WTC11 (cell line): ENCODE data around the gene RGS11. TPM values are rescaled to one million over a fixed set of nuclear protein-coding genes. Genes with fewer than 3 reads are reported as not detected.

Experiments used
- ATAC-seq: fragments of 200-7000 bp; cut with Tn5 transposase; 2 replicates; pipeline ENCODE4 v1.10.0; 2021; ENCODE audit warnings: mild to moderate bottlenecking, moderate library complexity
- CTCF ChIA-PET: fragments of 300-600 bp; sonication (Branson Sonifier 250); formaldehyde crosslinking; loops from one replicate; lab custom pipeline; 2021; ENCODE audit warnings: antibody characterized with exemption; lab: Charles Lee
- POLR2A ChIA-PET: fragments of 350-600 bp; sonication (Branson Sonifier 250); formaldehyde crosslinking; loops from one replicate; lab custom pipeline; 2021; ENCODE audit warnings: antibody characterized with exemption; lab: Charles Lee
- DNase-seq: peaks from one replicate; pipeline ENCODE4 v3.0.0; 2021; ENCODE audit warnings: low spot score
- H3K27ac Mint-ChIP-seq: 2 replicates; pipeline ENCODE4 v1.8.0; 2021; ENCODE audit warnings: mixed read lengths
- H3K27me3 Mint-ChIP-seq: 2 replicates; pipeline ENCODE4 v1.8.0; 2021; ENCODE audit warnings: low read depth, mild to moderate bottlenecking, moderate library complexity, mixed read lengths
- H3K36me3 Mint-ChIP-seq: 2 replicates; pipeline ENCODE4 v1.8.0; 2021; ENCODE audit warnings: mixed read lengths
- H3K4me1 Mint-ChIP-seq: 2 replicates; pipeline ENCODE4 v1.8.0; 2022; ENCODE audit warnings: mixed read lengths
- H3K4me3 Mint-ChIP-seq: 2 replicates; pipeline ENCODE4 v1.8.0; 2021; ENCODE audit warnings: mild to moderate bottlenecking, moderate library complexity, mixed read lengths
- H3K9me3 Mint-ChIP-seq: 2 replicates; pipeline ENCODE4 v1.8.0; 2021; ENCODE audit warnings: mixed read lengths
- CBFB ChIP-seq: sonication (generic); formaldehyde crosslinking; IDR thresholded peaks from 2 replicates; pipeline ENCODE4 v1.8.1; 2022; ENCODE audit warnings: mild to moderate bottlenecking, low read depth, missing genetic modification reagents
- E2F4 ChIP-seq: sonication (generic); formaldehyde crosslinking; IDR thresholded peaks from 2 replicates; pipeline ENCODE4 v1.8.1; 2022; ENCODE audit warnings: low read depth, mild to moderate bottlenecking, moderate library complexity, missing genetic modification reagents, borderline replicate concordance
- ERG ChIP-seq: fragments of 250-450 bp; sonication (Bioruptor Pico); IDR thresholded peaks from 2 replicates; pipeline ENCODE4 v1.8.0; 2021; ENCODE audit warnings: mild to moderate bottlenecking
- HMGA2 ChIP-seq: fragments of 250-450 bp; sonication (Bioruptor Pico); IDR thresholded peaks from 2 replicates; pipeline ENCODE4 v1.4.0; 2021; ENCODE audit warnings: mild to moderate bottlenecking, moderate library complexity
- HMGXB4 ChIP-seq: sonication (generic); formaldehyde crosslinking; IDR thresholded peaks from 2 replicates; pipeline ENCODE4 v1.8.1; 2023; ENCODE audit warnings: mild to moderate bottlenecking, moderate library complexity, missing genetic modification reagents
- KAT7 ChIP-seq: sonication (generic); formaldehyde crosslinking; IDR thresholded peaks from 2 replicates; pipeline ENCODE4 v1.8.1; 2023; ENCODE audit warnings: missing genetic modification reagents, mild to moderate bottlenecking, borderline replicate concordance
- MLX ChIP-seq: sonication (generic); formaldehyde crosslinking; IDR thresholded peaks from 2 replicates; pipeline ENCODE4 v1.8.1; 2023; ENCODE audit warnings: mild to moderate bottlenecking, missing genetic modification reagents, moderate library complexity
- MXD4 ChIP-seq: fragments of 250-450 bp; sonication (Bioruptor Pico); IDR thresholded peaks from 2 replicates; pipeline ENCODE4 v1.8.0; 2021; ENCODE audit warnings: mild to moderate bottlenecking, moderate library complexity, borderline replicate concordance
- NR1H2 ChIP-seq: sonication (generic); formaldehyde crosslinking; IDR thresholded peaks from 2 replicates; pipeline ENCODE4 v1.9.0; 2021; ENCODE audit warnings: mild to moderate bottlenecking, moderate library complexity, missing genetic modification reagents
- NR3C1 ChIP-seq: sonication (generic); formaldehyde crosslinking; conservative IDR thresholded peaks from 2 replicates; pipeline ENCODE4 v1.8.1; 2023; ENCODE audit warnings: low read depth, mild to moderate bottlenecking, missing genetic modification reagents
- PREB ChIP-seq: sonication (generic); formaldehyde crosslinking; IDR thresholded peaks from 2 replicates; pipeline ENCODE4 v1.8.1; 2022; ENCODE audit warnings: mild to moderate bottlenecking, missing genetic modification reagents, moderate library complexity, borderline replicate concordance
- RELA ChIP-seq: sonication (generic); formaldehyde crosslinking; IDR thresholded peaks from 2 replicates; pipeline ENCODE4 v1.8.1; 2022; ENCODE audit warnings: missing genetic modification reagents, mild to moderate bottlenecking, borderline replicate concordance
- SMAD3 ChIP-seq: sonication (generic); formaldehyde crosslinking; IDR thresholded peaks from 2 replicates; pipeline ENCODE4 v1.8.0; 2022; ENCODE audit warnings: missing genetic modification reagents, mild to moderate bottlenecking, borderline replicate concordance
- STAT6 ChIP-seq: sonication (generic); formaldehyde crosslinking; conservative IDR thresholded peaks from 2 replicates; pipeline ENCODE4 v1.8.1; 2023; ENCODE audit warnings: mild to moderate bottlenecking, low read depth, missing genetic modification reagents, moderate library complexity
- TP53 ChIP-seq: sonication (generic); formaldehyde crosslinking; IDR thresholded peaks from 2 replicates; pipeline ENCODE4 v1.8.1; 2023; ENCODE audit warnings: mild to moderate bottlenecking, missing genetic modification reagents
- ZBTB43 ChIP-seq: sonication (generic); formaldehyde crosslinking; IDR thresholded peaks from 2 replicates; pipeline ENCODE4 v1.8.1; 2023; ENCODE audit warnings: mild to moderate bottlenecking, missing genetic modification reagents
- ZNF416 ChIP-seq: fragments of 250-450 bp; sonication (Bioruptor Pico); IDR thresholded peaks from 2 replicates; pipeline ENCODE4 v1.9.0; 2021; ENCODE audit warnings: mild to moderate bottlenecking, inconsistent platforms
- ZNF512 ChIP-seq: sonication (generic); formaldehyde crosslinking; IDR thresholded peaks from 2 replicates; pipeline ENCODE4 v1.8.1; 2022; ENCODE audit warnings: missing genetic modification reagents, borderline replicate concordance
- total RNA-seq: library from RNA; stranded (reverse); gene quantifications from 3 replicates; pipeline ENCODE4 v1.2.3, GENCODE V29; 2021

RGS11 gene
- total RNA-seq, 1 experiment from 2014 or later: 1.8 TPM

- TF ChIP-seq ZBTB43 (CRISPR knock-in tag) (peak; percentile 44; the same call in 1 of the 2 replicates), ZNF416 (CRISPR knock-in tag) (no peak), RELA (CRISPR knock-in tag) (peak; percentile 53; the same call in 1 of the 2 replicates), KAT7 (CRISPR knock-in tag) (no peak), E2F4 (0 out of 2 replicates have a peak, but pooled peaks have one; percentile 39), CBFB (CRISPR knock-in tag) (0 out of 2 replicates have a peak, but pooled peaks have one; percentile 32), TP53 (CRISPR knock-in tag) (no peak)
- TF ChIP-seq, all 79 proteins: peak for 10
Observed at GRCh38 chr16:275041-275641, 603 bp downstream of the RGS11 start (continued).

- H3K9me3 Mint-ChIP-seq: no peaks in the 10 kb centered on the region
- H3K4me3 Mint-ChIP-seq: no peak overlapping the region
- TF ChIP-seq HMGA2 (no peak), MLX (CRISPR knock-in tag) (no peak), NR1H2 (CRISPR knock-in tag) (no peak), MXD4 (CRISPR knock-in tag) (no peak), E2F4 (no peak), SMAD3 (CRISPR knock-in tag) (no peak), PREB (CRISPR knock-in tag) (no peak), HMGXB4 (no peak), NR3C1 (CRISPR knock-in tag) (no peak), ERG (no peak), ZNF512 (CRISPR knock-in tag) (no peak), STAT6 (no peak)
Observed at GRCh38 chr16:273547-274421, 2.0 kb downstream of the RGS11 start.

More at GRCh38 chr16:273547-274421, 2.0 kb downstream of the RGS11 start:
- POLR2A ChIA-PET: interaction anchor here (0.6 kb wide), 1 partner anchor 40 kb away, joined by 3 read pairs; no protein-coding TSS in a partner anchor
- no peaks in the 10 kb centered on the region for H3K36me3 Mint-ChIP-seq
- H3K4me1 Mint-ChIP-seq: no peaks in the 10 kb centered on the region
- H3K27ac Mint-ChIP-seq: no peak overlapping the region
- ATAC-seq (no peak), DNase-seq (no peak)
- peaks cover 33% of the 10 kb centered on the region for H3K27me3 Mint-ChIP-seq
- CTCF ChIA-PET: no interaction called here
